AG09319 (cell line): ENCODE results near the gene PLXNC1.

Experiments used
- DNase-seq: peaks from one replicate; pipeline ENCODE4 v3.0.0-alpha.2; 2010; ENCODE audit warnings: low read depth; ENCODE audit errors: extremely low read depth
- TF ChIP-seq, protein P1 (sequence below): IDR thresholded peaks from 2 replicates; pipeline ENCODE4 v1.5.1; 2011; ENCODE audit warnings: low read depth, mild to moderate bottlenecking, inconsistent platforms, low read length, moderate library complexity

Gene PLXNC1

DNA sequence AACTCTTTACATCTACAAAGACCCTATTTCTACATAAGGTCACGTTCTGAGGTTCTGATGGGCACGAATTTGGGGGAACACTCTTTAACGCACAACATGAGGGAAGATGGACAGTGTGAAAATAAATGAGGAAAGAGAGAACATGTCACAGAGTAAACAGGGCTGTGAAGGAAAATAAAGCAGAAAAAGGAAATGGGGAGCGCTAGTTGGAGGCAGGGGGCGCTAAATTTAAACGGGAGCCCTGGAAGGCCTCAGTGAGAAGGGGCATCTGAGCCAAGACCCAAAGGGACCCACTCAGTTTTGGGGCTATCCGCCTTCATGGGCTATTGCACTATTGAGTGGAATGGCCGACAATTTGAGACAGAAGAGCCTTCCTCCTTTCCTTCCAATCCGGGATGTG lies 50.5 kb downstream of the PLXNC1 start:
- no peak for DNase-seq
- TF ChIP-seq, protein P1, sequence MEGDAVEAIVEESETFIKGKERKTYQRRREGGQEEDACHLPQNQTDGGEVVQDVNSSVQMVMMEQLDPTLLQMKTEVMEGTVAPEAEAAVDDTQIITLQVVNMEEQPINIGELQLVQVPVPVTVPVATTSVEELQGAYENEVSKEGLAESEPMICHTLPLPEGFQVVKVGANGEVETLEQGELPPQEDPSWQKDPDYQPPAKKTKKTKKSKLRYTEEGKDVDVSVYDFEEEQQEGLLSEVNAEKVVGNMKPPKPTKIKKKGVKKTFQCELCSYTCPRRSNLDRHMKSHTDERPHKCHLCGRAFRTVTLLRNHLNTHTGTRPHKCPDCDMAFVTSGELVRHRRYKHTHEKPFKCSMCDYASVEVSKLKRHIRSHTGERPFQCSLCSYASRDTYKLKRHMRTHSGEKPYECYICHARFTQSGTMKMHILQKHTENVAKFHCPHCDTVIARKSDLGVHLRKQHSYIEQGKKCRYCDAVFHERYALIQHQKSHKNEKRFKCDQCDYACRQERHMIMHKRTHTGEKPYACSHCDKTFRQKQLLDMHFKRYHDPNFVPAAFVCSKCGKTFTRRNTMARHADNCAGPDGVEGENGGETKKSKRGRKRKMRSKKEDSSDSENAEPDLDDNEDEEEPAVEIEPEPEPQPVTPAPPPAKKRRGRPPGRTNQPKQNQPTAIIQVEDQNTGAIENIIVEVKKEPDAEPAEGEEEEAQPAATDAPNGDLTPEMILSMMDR, result no peak

GRCh38 chr12:94200069-94200468 lies 51.7 kb downstream of the PLXNC1 start:
- no peak for DNase-seq

GRCh38 chr12:94200695-94201094 lies 52.3 kb downstream of the PLXNC1 start:
- no peak for DNase-seq

More at GRCh38 chr12:94200069-94200468, 51.7 kb downstream of the PLXNC1 start:
- TF ChIP-seq, protein P1, result no peak

DNA sequence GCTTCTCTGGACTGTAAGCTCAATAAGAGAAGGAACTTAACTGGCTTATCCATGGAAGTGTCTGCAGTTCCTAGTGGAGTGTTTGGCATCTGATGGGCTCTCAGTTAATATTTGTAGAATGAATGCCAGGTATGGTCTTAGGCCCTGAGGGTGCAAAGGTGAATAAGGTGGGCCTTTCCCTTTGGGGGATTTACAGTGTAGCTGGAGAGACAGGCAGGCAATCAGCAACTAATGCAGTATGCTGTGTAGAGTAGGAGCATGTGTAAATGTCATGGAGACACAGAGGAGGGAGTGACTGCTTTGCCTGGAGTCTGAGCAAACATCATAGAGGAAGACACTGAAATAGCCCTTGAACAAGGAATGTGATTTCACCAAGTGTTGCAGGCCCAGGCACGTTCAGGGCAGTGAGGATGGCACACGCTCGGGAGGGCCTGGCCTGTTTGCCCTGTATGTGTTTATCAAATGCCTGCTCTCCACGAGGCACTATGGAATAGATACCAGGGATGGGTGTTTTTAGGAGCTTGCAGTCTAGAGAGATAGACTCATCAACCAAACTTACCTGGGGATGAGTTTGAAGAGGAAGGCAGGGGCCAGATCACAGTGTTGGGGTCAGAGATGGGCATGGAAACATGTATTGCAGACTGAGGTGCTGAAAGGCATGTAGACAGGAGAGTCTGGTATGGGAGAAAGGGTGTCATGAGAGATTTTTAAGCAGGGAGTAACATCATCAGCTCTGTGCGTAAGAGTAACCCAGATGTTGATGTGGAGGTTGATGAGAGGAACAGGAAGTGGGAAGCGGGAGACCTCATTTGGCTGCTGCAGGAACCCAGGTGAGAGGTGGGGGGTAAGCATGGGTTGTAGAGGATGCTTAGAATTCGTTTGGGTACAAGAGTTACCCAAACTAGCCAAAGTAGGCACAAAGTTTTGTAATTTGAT lies 54.1 kb downstream of the PLXNC1 start:
- no peak for DNase-seq

More at GRCh38 chr12:94200695-94201094, 52.3 kb downstream of the PLXNC1 start:
- TF ChIP-seq, protein P1, result no peak

GRCh38 chr12:94203181-94203546 lies 54.8 kb downstream of the PLXNC1 start:
- TF ChIP-seq, protein P1, result no peak
- DNase-seq, result no peak

More for the DNA sequence above, 54.1 kb downstream of the PLXNC1 start:
- TF ChIP-seq, protein P1, result no peak

DNA sequence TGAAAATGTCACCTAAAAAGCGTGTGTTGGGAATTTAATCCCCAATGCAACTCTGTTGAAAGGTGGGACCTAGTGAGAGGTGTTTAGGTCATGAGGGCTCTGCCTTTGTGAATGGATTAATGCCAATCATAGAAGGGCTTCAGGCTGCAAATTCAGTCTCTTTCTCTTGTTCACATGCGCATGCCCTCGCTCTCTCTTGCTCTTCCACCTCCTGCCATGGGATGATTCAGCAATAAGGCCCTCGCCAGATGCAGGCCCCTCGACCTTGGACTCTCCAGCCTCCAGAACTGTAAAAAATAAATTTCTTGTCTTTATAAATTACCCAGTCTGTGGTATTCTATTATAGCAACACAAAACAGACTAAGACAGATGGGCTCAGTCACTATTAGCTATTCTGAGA lies 55.4 kb downstream of the PLXNC1 start:
- DNase-seq, result no peak
- TF ChIP-seq, protein P1, result no peak

GRCh38 chr12:94204499-94205247 lies 56.3 kb downstream of the PLXNC1 start:
- TF ChIP-seq, protein P1, result no peak
- DNase-seq, result no peak
